GM19328 (cell line): ENCODE measurements around the gene COX8A.
"Not testable (repeated sequence)": the region's sequence is repeated elsewhere in the genome, so short reads cannot be mapped to it uniquely, and the experiment has no call there.

Experiments used
- ATAC-seq: cut with Tn5 transposase; IDR thresholded peaks from one replicate; pipeline ENCODE4 v1.9.1; 2021; ENCODE audit warnings: mild to moderate bottlenecking, moderate library complexity; ENCODE audit not compliant: unreplicated experiment

The COX8A gene

DNA sequence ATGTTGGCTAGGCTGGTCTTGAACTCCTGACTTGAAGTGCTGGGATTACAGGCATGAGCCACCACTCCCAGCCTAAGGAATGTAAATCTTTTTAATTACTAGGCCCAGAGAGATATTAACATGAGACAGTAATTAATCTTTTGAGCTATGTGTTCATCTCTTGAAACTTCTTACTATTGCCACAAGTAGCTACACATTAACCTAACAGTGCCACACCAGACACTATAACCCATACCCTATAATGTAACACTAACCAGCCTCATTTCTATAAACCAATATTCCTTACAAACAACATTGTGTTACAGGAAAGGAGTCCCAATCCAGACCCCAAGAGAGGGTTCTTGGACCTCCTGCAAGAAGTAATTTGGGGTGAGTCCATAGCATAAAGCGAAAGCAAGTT lies 8.0 kb upstream of the COX8A start:
- ATAC-seq = no peak

DNA sequence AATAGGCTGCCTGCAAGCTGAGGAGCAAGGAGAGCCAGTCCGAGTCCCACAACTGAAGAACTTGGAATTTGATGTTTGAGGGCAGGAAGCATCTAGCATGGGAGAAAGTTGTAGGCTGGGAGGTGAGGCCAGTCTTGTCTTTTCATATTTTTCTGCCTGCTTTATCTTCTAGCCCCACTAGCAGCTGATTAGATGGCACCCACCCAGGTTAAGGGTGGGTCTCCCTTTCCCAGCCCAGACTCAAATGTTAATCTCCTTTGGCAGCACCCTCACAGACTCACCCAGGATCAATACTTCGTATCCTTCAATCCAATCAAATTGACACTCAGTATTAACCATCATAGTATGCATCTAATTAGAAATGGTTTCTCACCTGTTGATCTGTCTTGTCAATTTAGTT lies 5.0 kb upstream of the COX8A start:
- ATAC-seq = no peak

DNA sequence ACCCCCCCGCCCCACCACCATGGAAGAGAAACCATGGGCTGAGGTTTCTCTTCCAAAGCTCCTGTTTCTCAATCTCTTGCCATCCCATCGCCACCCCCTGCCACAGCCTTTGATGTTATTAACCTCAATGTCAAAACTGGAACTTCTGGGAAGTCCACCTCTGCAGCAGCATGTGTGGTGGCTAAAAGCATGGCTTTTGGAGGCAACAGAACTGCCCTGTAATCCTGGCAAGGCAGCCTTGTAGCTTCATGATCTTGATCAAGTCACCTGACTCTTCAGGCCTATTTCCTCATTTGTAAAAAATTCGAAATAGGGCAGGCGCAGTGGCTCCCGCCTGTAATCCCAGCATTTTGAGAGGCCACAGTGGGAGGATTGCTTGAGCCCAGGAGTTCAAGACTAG lies 3.5 kb upstream of the COX8A start:
- no peak for ATAC-seq

DNA sequence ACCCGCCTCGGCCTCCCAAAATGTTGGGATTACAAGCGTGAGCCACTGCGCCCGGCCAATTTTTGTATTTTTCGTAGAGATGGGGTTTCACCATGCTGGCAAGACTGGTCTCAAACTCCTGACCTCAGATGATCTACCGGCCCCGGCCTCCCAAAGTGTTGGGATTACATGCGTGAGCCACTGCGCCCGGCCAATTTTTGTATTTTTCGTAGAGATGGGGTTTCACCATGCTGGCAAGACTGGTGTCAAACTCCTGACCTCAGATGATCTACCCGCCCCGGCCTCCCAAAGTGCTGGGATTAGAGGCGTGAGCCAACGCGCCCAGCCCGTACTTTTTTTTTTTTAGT lies 535 bp upstream of the COX8A start:
- not testable (repeated sequence) for ATAC-seq

DNA sequence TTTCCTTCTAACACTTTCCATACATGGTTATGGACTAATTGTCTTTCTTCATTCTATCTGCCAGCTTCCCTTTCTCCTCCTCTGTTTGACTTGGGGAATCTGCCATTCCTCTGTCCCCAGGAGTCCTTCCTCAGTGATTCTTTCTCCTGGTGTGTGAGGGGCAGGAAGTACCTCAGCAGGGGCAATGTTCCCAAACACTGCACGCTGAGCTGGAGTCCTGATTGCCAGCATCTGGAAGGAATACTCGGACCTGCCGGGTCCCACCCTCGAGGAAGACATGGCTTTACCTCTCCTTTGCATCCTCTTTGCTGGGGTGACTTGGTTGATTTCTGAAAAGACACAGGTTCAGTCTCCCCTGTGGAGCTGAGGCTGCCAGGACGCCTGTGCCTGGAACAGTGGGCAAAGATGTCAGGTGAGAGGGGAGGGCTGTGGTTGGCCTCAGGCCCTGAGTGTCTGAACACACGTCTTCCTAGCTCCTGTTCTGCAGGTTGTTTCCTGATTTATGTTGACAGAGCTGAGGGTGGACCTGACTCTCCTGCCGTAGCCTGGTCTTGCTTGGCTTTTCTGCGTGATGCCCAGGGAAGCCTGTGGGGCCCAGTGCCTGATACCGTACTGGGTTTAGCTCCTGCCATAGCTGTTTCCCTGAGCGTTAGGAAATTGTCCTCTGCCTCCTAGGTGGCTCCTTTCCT lies 4.3 kb downstream of the COX8A start:
- ATAC-seq = no peak

DNA sequence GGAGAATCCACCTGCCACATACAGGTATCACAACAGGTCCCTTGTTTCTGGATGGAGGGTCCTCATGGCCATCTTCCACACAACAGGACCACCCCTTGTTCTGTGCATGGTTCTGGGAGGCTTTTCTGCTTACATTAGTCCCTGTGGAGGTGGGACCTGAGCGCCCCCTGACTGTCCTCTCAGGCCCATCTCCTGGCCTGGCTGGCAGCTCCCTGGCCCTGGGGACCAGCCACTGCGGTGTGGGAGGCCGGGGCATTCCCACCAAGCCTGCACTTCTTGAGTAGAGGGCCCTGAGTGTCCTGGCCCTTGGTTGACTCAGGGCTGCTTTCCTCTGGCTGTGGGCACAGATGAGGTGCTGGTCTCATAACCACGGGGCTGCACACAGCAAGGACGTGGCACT lies 5.0 kb downstream of the COX8A start:
- no peak for ATAC-seq

DNA sequence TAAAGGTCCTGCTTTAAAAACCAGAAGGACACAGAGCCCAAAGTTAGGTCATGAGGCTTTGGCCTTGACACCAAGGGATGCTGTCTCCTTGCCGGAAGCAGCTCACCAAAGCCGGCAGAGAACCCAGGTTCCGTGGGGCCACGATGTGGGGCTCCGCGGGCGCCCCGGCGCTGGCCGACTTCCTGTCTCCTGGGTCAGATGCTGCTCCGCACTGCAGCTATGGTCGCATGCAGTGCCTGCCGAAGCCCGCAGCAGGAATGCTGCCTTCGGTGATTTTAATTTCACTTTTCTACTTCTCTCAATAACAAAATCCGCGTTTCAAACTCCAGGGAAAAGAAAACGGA lies 11.4 kb downstream of the COX8A start:
- ATAC-seq = peak; percentile 44

DNA sequence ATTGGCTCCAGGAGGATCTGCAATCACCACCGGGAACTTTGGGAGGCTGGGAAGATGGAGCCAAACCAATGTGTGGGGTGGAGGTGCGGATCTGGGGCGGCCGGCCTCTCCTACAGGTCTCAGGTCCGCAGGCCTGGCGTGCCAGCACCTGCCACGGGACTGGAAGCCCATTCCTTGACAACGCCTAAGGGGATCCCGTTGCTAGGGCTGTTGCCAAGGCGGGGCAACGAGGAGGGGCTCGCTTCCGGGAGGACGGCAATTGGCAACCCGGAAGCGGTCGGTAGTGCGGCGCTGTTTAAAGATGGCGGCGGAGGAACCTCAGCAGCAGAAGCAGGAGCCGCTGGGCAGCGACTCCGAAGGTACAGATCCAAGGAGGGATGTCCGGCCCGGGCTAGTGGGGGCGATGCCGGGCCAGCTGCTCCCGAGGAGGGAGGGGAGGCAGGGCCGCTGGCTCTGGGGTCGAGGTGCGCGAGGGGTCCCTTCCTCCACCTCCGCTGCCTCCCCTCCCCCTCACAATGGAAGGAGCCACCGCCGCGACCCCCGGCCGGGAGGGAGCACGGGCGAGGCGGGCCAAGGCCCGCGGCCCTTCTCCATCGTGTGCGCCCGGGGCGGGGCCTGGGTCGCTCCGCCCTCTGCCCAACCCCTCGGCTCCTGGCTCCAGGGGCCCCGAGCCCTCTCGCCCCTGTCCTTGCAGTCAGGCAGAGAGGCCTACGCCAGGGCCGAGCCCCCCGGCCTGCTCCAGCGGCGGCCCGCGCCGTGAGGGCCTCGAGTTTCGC lies 11.9 kb downstream of the COX8A start, which contains the start of gene OTUB1:
OTUB1 (plus strand) TSS at position 283 of the 776 bp plus-strand sequence; CDS start at position 302, 19 bp downstream.
- peak; percentile 68 for ATAC-seq

DNA sequence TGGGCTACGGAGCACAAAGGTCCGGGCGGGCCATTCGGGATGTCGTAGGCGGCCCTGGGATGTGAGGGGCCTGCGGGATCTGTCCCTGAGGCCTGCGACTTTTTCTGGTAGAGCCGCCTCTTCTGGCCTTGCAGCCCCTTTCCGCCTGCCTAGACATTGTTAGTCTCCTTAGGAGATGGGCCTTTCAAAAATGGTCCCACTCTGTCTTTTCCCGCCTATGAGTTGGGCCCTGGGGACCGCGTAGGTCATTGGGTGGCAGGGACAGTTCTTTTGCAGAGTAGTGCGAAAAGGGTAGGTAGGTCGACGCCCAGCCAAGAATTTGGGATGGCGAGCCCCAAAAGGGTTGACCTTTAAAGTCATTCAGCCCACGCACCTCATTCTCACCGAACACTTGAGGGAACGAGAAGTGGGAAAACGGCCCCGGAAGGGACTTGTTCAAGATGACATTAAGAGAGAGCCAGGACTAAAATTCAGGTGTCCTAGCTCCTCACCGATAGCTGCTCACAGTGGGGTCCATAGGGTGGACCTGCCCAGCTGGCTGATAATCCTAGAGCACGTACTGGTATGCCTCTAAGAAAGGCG lies 12.6 kb downstream of the COX8A start:
- peak; percentile 16 for ATAC-seq

DNA sequence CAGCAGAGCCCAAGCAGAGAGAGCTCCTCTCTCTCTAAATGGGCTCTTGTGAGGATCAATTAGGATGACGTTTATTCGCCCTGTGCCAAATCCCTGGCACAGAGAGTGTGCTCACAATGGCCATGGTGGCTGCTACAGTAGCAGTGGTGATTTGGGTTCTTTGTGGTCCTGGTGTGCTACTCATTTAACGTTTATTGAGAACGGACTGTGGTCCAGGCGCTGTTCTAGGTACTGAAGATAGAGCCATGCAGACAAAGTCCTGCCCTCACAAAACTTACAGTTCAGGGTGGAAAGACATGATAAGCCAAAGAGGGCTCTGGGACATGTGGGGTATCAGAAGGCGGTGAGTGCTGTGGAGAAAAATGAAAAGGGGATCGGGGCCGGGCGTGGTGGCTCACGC lies 17.1 kb downstream of the COX8A start:
- no peak for ATAC-seq

DNA sequence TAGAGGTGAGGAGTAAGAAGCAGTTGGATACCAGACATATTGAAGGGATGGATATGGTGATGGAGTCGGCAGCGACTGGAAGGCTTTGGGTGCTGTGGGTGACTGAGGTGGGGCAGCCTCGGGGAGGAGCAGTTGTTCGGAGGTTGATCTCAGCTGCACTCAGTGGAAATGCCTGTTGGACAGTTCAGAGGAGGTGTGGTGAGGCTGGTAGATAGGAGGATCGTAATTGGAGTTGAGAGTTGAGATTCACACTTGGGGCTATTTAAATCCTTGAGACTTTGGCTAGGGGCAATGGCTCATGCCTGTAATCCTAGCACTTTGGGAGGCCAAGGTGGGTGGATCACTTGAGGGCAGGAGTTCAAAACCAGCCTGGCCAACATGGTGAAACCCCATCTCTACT lies 18.7 kb downstream of the COX8A start:
- no peak for ATAC-seq

DNA sequence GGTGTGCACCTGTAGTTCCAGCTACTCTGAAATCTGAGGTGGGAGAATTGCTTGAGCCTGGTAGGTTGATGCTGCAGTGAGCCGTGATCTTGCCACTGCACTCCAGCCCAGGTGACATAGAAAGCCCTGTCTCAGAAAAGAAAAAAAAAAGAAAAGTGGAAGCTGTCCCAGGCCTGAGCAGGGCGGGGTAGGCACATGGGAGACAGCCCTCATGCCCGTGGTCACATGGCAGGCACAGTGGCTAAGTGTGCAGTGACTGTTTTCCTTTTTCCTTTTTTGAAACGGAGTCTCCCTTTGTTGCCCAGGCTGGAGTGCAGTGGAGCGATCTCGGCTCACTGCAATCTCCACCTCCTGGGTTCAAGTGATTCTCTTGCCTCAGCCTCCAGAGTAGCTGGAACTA lies 19.6 kb downstream of the COX8A start:
- no peak for ATAC-seq

DNA sequence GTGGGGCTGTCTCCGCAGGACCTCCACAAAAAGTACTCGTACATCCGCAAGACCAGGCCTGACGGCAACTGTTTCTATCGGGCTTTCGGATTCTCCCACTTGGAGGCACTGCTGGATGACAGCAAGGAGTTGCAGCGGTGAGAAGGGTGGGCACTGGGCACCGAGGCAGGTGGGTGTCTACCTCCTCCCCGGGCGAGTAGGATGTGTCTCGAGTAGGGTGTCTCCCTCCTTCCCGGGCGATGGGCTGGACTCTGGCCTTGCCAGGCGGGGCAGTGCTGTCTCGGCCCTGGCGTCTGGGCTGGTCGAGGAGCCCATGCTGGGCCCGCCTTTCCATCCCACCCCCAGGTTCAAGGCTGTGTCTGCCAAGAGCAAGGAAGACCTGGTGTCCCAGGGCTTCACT lies 22.1 kb downstream of the COX8A start:
- no peak for ATAC-seq

DNA sequence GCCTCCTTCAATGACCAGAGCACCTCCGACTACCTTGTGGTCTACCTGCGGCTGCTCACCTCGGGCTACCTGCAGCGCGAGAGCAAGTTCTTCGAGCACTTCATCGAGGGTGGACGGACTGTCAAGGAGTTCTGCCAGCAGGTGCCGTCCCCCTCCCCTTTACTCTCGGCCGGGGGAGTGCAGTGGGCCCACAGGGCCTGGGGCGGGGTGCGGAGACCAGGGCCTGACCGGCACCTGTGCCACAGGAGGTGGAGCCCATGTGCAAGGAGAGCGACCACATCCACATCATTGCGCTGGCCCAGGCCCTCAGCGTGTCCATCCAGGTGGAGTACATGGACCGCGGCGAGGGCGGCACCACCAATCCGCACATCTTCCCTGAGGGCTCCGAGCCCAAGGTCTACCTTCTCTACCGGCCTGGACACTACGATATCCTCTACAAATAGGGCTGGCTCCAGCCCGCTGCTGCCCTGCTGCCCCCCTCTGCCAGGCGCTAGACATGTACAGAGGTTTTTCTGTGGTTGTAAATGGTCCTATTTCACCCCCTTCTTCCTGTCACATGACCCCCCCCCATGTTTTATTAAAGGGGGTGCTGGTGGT lies 22.8 kb downstream of the COX8A start:
- no peak for ATAC-seq

DNA sequence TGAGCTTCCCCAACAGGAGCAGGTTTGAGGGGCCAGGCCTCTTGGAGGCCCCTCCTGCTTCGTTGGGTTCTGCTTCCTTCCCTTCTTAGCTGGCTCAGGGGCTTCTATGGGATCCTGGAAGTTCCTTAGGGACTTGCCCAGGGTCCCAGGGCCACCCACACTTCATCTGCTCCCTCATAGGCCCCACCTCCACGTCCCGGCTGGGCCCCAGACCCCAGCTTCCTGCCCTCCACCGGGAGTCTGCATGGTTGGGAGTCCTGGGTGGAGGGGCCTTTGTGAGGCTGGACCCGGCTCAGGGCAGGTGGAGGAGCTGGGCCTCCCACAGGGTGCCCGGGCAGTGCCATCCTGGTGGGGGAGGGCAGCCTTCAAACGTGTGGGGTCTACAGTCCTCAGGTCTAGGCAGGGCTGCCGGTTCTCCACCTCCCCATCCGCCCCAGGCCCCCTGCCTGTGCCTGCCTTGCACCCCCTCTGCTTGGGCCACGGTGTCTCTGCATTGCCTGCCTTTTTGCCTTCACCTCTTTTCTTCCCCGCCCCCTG lies 23.4 kb downstream of the COX8A start:
- ATAC-seq = no peak

DNA sequence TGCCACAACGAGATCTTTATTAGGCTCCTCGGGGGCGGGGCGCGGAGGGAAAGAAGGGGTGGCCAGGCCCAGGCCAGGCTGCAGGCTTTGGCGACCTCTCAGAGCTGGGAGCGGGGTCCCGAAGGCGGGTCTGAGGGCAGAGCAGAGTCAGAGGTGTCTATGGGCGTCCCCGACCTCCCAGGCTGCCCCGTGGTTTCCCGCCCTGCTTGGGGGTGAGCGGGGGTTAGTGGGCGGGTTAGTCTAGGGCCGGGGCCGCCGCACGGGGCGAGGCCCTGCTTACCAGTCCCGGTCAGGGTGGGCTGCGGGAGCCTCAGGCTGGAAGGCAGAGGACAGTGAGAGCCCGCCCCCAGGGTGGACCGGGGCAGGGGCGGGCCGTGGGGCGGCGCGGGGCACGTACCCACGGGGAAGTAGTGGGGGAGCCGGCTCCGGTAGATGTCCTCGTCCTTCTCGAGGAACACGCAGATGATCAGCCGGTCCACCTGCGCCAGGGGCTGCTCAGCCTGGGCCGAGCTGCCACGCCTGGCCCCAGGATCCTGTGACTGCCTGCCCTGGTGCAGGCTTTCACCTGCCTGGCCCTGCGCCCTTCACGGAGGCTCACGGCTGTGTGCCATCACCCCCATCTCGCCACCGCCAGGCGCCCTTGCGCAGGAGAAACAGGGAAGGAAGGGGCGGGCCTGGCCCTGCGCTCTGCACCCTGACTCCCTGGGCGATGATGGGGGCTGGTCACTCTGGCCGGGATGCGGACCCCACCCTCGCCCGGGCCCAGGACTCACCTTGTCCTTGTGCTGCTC lies 24.3 kb downstream of the COX8A start:
- ATAC-seq = no peak

DNA sequence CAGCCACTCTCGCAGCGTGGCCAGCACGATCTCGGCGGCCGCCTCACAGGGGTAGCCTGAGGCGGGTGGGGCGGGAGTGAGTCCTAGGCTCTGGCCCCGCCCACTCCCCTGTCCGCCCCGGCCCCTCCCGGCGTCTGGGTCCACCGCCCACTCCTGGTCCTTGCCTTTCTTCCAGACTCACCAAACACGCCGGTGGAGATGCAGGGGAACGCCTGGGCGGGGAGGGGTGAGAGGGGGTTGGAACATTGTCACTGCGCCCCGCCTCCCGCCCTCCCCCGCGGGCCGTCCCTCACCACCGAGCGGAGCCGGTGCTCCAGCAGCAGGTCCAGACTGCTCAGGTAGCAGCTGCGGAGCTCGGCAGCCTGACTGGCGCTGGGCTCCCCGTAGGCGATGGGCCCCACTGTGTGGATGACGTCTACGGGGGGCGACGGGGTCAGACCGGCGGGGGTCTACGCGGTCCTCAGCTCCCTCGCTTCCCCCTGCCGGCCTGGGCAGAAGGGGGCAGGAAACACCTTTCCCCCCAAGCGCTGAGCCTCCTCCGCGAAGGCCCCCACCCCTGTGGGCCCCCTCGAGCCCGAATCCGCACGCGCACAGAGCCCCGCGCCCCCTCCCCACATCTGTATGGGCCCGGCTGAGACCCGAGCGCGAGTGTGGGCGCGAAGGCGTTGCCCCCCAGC lies 25.1 kb downstream of the COX8A start:
- ATAC-seq = no peak

DNA sequence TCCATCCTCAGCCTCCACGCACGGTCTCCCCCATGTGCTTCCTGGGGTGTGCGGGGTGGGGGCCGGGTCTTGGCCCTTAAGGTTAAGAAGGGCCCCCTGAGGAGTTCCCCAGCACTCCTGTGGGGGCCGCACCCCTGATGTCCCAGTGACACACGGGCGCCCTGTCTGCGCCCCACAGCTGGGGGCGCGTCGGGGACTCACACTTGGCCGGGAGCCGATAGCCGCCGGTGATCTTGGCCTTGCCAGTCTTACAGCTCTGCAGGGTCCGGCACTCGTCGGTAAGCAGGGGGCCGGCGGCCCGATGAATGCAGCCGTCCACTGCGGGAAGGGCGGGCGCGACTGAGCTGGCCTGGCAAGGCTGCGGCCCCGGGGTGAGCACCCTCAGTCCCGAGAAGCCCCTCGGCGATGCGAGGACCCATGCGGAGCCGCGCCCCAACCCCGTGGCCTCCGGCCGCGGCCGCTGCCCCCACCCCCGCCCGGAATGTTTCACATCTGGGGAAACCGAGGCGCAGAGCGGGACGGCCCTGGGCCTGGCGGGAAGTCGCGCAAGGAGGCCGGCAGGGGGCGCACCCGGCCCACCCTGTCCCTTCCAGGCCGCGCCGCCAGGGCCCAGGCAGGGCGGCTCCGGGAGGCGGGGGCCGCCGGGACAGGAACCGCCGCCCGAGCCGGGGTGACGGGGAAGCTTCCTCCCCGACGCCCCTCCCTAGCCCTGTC lies 25.8 kb downstream of the COX8A start:
- ATAC-seq = no peak

DNA sequence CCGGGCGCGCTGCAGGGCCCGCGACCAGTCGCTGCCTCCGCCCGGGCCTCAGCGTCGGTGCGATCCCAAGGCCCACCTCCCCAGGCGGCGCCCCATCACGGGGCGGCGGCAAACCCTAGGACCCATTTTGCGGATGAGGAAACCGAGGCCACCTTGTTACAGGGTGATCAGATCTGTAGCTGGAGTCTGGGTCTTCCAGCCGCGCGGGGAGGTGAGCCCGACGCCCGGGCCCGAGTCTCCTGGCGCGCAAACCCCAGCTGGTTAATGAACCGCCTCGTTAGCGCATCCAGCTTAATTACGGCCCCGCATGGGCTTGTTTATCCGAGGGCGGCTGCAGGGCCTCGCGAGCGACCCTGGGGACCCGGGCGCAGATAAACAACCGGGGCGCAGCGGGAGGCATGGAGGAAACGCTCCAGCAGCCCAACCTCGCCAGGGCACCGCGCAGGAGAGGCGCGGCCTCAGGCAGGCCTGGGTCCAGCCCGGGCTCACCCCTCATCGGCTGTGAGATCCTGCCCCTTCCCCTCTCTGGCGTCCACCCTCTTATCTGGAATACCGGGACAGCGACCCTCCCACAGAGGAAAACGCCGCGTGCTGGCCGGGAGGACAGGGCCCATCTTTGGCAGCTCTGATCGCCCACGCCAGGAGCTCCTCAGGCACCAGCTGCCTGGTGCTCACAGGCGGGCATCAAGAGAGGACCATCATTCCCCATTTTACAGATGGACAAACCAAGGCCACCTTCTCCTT lies 26.5 kb downstream of the COX8A start:
- no peak for ATAC-seq
